Kidney (tissue), 14 donors: ENCODE data around the gene DDX23. TPM values are rescaled to one million over a fixed set of nuclear protein-coding genes. Genes with fewer than 3 reads are reported as not detected.

Experiments used
- DNase-seq, 5 donors: peaks; one replicate each; pipeline ENCODE4 v3.0.0-alpha.2; 2013 to 2020
- FAIRE-seq: peaks from 2 replicates; lab custom pipeline; 2012; peaks lifted over from hg19 to GRCh38; lab: Jason Lieb, UNC
- H3K27ac ChIP-seq, 2 donors: one replicate each; pipeline ENCODE4 v1.7.0; 2013; ENCODE audit warnings: low read depth in 2 of 2, low read length in 2 of 2, inconsistent platforms in 1 of 2
- H3K27me3 ChIP-seq: one replicate; pipeline ENCODE4 v1.7.1; 2013; ENCODE audit warnings: low read length, inconsistent platforms; ENCODE audit not compliant: control insufficient read depth, insufficient read depth
- H3K36me3 ChIP-seq, 3 donors: one replicate each; pipeline versions ENCODE4 v1.7.0 to v1.7.1; 2013; ENCODE audit warnings: low read length in 3 of 3, control low read depth in 1 of 3, inconsistent platforms in 1 of 3; ENCODE audit not compliant: insufficient read depth in 3 of 3, control insufficient read depth in 2 of 3
- H3K4me1 ChIP-seq, 3 donors: one replicate each; pipeline versions ENCODE4 v1.7.0 to v1.7.1; 2013; ENCODE audit warnings: low read length in 3 of 3, inconsistent platforms in 1 of 3, low read depth in 1 of 3; ENCODE audit not compliant: control insufficient read depth in 2 of 3, insufficient read depth in 2 of 3
- H3K4me3 ChIP-seq, 3 donors: one replicate each; pipeline versions ENCODE4 v1.7.0 to v1.8.1; 2013; ENCODE audit warnings: low read length in 3 of 3, control low read depth in 1 of 3, inconsistent platforms in 1 of 3
- H3K9ac ChIP-seq, 3 donors: one replicate each; pipeline versions ENCODE4 v1.7.0 to v1.7.1; 2013; ENCODE audit warnings: low read length in 3 of 3, control low read depth in 1 of 3, inconsistent platforms in 1 of 3
- H3K9me3 ChIP-seq, 3 donors: one replicate each; pipeline versions ENCODE4 v1.7.0 to v1.7.1; 2013; ENCODE audit warnings: low read length in 3 of 3, control low read depth in 1 of 3, inconsistent platforms in 1 of 3; ENCODE audit not compliant: control insufficient read depth in 2 of 3, insufficient read depth in 1 of 3
- intact Hi-C: fragments of 100-400 bp; cut with DNase I; formaldehyde crosslinking; loops from one replicate; pipeline ENCODE4 v1.11.1; 2022
- polyA plus RNA-seq: library from polyadenylated mRNA; stranded (reverse); fragments of 350-450 nt; fragmentation: Illumina TruSeq; extraction: RNeasy Lipid Tissue Mini Kit (QIAGEN cat#74804); gene quantifications from one replicate; pipeline ENCODE4 v1.2.3, GENCODE V29; 2014; ENCODE audit warnings: low read depth, low replicate concordance; ENCODE audit not compliant: insufficient read depth
- total RNA-seq: library from RNA; stranded (reverse); fragmentation: NEBNext Ultra II Directional; extraction: Animal tissue kit (Norgen Biotek cat#: 25700); gene quantifications from one replicate; pipeline ENCODE4 v1.2.1, GENCODE V29; 2021
- TF ChIP-seq, protein P1 (sequence below): IDR thresholded peaks from 3 replicates; pipeline ENCODE4 v1.5.1; 2012; ENCODE audit warnings: mild to moderate bottlenecking, moderate library complexity, borderline replicate concordance; ENCODE audit not compliant: insufficient read depth; ENCODE audit errors: extremely low read depth
- donor health status: control.
- donor health status: control.
- donor health status: control.
- donor health status: control.
- donor health status: control.
- donor health status: DM: yes; HTN: yes; CAD: no.
- donor health status: Normal renal cell carcinoma (clear cell type).

Gene DDX23
- total and polyA plus RNA-seq, 2 donors from 2014 or later: 31.9 to 65.5 TPM

GRCh38 chr12:48827026-48827425, 24.9 kb downstream of the DDX23 start:
- TF ChIP-seq, protein P1, sequence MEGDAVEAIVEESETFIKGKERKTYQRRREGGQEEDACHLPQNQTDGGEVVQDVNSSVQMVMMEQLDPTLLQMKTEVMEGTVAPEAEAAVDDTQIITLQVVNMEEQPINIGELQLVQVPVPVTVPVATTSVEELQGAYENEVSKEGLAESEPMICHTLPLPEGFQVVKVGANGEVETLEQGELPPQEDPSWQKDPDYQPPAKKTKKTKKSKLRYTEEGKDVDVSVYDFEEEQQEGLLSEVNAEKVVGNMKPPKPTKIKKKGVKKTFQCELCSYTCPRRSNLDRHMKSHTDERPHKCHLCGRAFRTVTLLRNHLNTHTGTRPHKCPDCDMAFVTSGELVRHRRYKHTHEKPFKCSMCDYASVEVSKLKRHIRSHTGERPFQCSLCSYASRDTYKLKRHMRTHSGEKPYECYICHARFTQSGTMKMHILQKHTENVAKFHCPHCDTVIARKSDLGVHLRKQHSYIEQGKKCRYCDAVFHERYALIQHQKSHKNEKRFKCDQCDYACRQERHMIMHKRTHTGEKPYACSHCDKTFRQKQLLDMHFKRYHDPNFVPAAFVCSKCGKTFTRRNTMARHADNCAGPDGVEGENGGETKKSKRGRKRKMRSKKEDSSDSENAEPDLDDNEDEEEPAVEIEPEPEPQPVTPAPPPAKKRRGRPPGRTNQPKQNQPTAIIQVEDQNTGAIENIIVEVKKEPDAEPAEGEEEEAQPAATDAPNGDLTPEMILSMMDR: no peak
- DNase-seq (no peak), FAIRE-seq (no peak)
- no peak overlapping the region for H3K27ac ChIP-seq
- H3K9ac ChIP-seq: no peak overlapping the region
- no peaks in the 10 kb centered on the region for H3K4me1 ChIP-seq
- peaks cover 3 to 26% (median 18%) of the 10 kb centered on the region in 3 donors for H3K36me3 ChIP-seq
- intact Hi-C loops: no loop called here
- no peak overlapping the region for H3K4me3 ChIP-seq
- no peaks in the 10 kb centered on the region for H3K27me3 ChIP-seq
- H3K9me3 ChIP-seq: no peaks in the 10 kb centered on the region

GRCh38 chr12:48826209-48826855, 25.6 kb downstream of the DDX23 start:
- Histone ChIP-seq H3K27ac (no peak overlapping the region), H3K9ac (no peak overlapping the region), H3K36me3 (peaks cover 0 to 19% (median 11%) of the 10 kb centered on the region in 3 donors), H3K27me3 (no peaks in the 10 kb centered on the region), H3K4me1 (no peaks in the 10 kb centered on the region), H3K4me3 (no peak overlapping the region), H3K9me3 (no peaks in the 10 kb centered on the region)
- FAIRE-seq (no peak), DNase-seq (no peak)
- intact Hi-C loops: no loop called here
- TF ChIP-seq, protein P1: no peak

- Histone ChIP-seq H3K9me3 (no peaks in the 10 kb centered on the region), H3K27ac (no peak overlapping the region), H3K4me3 (no peak overlapping the region), H3K4me1 (no peaks in the 10 kb centered on the region), H3K36me3 (peaks cover 0 to 9% (median 2%) of the 10 kb centered on the region in 3 donors), H3K9ac (no peak overlapping the region), H3K27me3 (no peaks in the 10 kb centered on the region)
- FAIRE-seq (no peak), DNase-seq (no peak)
- TF ChIP-seq, protein P1: no peak
- intact Hi-C loops: no loop called here
Observed at GRCh38 chr12:48824905-48825304, 27.1 kb downstream of the DDX23 start.
